Gastroesophageal sphincter (tissue), 4 donors: ENCODE data around the gene MEOX2. TPM values are rescaled to one million over a fixed set of nuclear protein-coding genes. Genes with fewer than 3 reads are reported as not detected.
A peak's percentile ranks its signal among the peaks of the same experiment; 100 is the strongest.

ENCODE experiments used
- ATAC-seq: fragments of 150-250 bp; one replicate; pipeline ENCODE4 v1.9.1; 2016; ENCODE audit warnings: mild to moderate bottlenecking, moderate library complexity
- H3K27ac ChIP-seq, 4 donors: fragments of 200-600 bp; sonication (generic) in 3 of 4; 1 replicate in 3 of 4; 2 replicates in 1 of 4; pipeline ENCODE4 v1.5.1; 2016 to 2019
- H3K27me3 ChIP-seq: fragments of 200-600 bp; sonication (generic); one replicate; pipeline ENCODE4 v1.5.1; 2019
- H3K36me3 ChIP-seq, 2 donors: fragments of 200-600 bp; sonication (generic); one replicate each; pipeline ENCODE4 v1.5.1; 2019; ENCODE audit warnings: control low read depth in 1 of 2
- H3K4me1 ChIP-seq, 3 donors: fragments of 200-600 bp; sonication (generic); 1 replicate in 2 of 3; 2 replicates in 1 of 3; pipeline ENCODE4 v1.5.1; 2016 to 2019; ENCODE audit warnings: control low read depth in 2 of 3
- H3K4me3 ChIP-seq, 2 donors: fragments of 200-600 bp; sonication (generic); one replicate each; pipeline ENCODE4 v1.5.1; 2019; ENCODE audit warnings: mild to moderate bottlenecking in 1 of 2, moderate library complexity in 1 of 2
- H3K9me3 ChIP-seq, 3 donors: fragments of 200-600 bp; sonication (generic); one replicate each; pipeline ENCODE4 v1.5.1; 2017 to 2019; ENCODE audit warnings: control low read depth in 2 of 3
- EP300 ChIP-seq: sonication (generic); formaldehyde crosslinking; IDR thresholded peaks from one replicate; pipeline ENCODE4 v1.6.1; 2017; ENCODE audit warnings: antibody characterized with exemption, mild to moderate bottlenecking
- POLR2A ChIP-seq, 2 donors: fragments of 450-650 bp; IDR thresholded peaks; one replicate each; pipeline ENCODE4 v1.6.1; 2017; ENCODE audit warnings: antibody characterized with exemption in 2 of 2, mild to moderate bottlenecking in 2 of 2, moderate library complexity in 1 of 2
- POLR2AphosphoS5 ChIP-seq: sonication (generic); formaldehyde crosslinking; IDR thresholded peaks from one replicate; pipeline ENCODE4 v1.6.1; 2017; ENCODE audit warnings: antibody characterized with exemption
- WGBS, 2 donors: methylation state at CpG; one replicate each; pipeline ENCODE4 v1.1.5; 2018; ENCODE audit warnings: low coverage in 1 of 2; 5-methylcytosine and 5-hydroxymethylcytosine counted together
- total RNA-seq, 4 donors: library from RNA; depleted of rRNA; stranded (reverse); fragments of >200 nt; gene quantifications; one replicate each; pipeline ENCODE4 v1.1.0, GENCODE V29; 2016
- TF ChIP-seq, protein P1 (sequence below), 4 experiments: fragments of 200-600 bp in 2 of 4; fragments of 450-650 bp in 2 of 4; sonication (generic) in 1 of 4; IDR thresholded peaks; one replicate each; pipeline ENCODE4 v1.5.1; 2017 to 2019; ENCODE audit warnings: antibody characterized with exemption in 4 of 4, mild to moderate bottlenecking in 2 of 4, moderate library complexity in 2 of 4

MEOX2 gene
- total RNA-seq, 4 donors from 2014 or later: 4.5 to 28.7 (median 12.5) TPM

- Histone ChIP-seq H3K4me1 (no peaks in the 10 kb centered on the region), H3K4me3 (no peak overlapping the region), H3K27me3 (peaks cover 18% of the 10 kb centered on the region), H3K9me3 (no peaks in the 10 kb centered on the region), H3K36me3 (no peaks in the 10 kb centered on the region), H3K27ac (peak overlapping the region in 1 of 4 donors; percentile 45)
- 65 to 71% methylated on average over 1 of the region's 1 CpG for WGBS, 2 donors
- ATAC-seq: no peak
- TF ChIP-seq EP300 (no peak), POLR2A (IDR thresholded peaks at IDR 0.05) (no peak), POLR2AphosphoS5 (no peak)
- TF ChIP-seq, protein P1, sequence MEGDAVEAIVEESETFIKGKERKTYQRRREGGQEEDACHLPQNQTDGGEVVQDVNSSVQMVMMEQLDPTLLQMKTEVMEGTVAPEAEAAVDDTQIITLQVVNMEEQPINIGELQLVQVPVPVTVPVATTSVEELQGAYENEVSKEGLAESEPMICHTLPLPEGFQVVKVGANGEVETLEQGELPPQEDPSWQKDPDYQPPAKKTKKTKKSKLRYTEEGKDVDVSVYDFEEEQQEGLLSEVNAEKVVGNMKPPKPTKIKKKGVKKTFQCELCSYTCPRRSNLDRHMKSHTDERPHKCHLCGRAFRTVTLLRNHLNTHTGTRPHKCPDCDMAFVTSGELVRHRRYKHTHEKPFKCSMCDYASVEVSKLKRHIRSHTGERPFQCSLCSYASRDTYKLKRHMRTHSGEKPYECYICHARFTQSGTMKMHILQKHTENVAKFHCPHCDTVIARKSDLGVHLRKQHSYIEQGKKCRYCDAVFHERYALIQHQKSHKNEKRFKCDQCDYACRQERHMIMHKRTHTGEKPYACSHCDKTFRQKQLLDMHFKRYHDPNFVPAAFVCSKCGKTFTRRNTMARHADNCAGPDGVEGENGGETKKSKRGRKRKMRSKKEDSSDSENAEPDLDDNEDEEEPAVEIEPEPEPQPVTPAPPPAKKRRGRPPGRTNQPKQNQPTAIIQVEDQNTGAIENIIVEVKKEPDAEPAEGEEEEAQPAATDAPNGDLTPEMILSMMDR (IDR thresholded peaks at IDR 0.05): no peak
Observed at GRCh38 chr7:15679306-15679705, 7.2 kb downstream of the MEOX2 start.

DNA sequence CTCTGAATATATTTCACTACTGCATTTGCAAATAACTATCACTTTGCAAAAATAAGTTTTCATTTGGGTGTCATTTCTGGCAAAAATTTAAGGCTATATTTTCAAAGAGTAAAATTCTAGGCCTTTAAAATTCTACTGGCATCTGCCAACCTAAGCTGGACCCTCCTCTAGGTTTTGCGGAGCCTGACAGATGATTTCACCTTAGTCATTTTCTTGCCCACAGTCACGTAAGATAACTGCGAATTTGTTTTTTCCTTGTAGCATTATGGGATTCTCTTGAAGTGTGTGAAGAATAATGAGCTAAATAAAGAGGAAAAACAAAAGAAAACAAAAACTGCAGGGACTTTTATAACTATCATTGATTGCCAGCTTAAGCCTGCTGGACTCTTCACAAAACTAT lies 7.8 kb downstream of the MEOX2 start:
- peak overlapping the region in 1 of 2 donors; percentile 9 for H3K4me3 ChIP-seq
- H3K27ac ChIP-seq: peak overlapping the region in 2 of 4 donors; percentile 5 to 45
- no peaks in the 10 kb centered on the region for H3K9me3 ChIP-seq
- no peaks in the 10 kb centered on the region for H3K4me1 ChIP-seq
- H3K27me3 ChIP-seq: peaks cover 11% of the 10 kb centered on the region
- WGBS, 2 donors: 72 to 75% methylated on average over 3 of the region's 3 CpGs
- no peaks in the 10 kb centered on the region for H3K36me3 ChIP-seq
- TF ChIP-seq, protein P1 (IDR thresholded peaks at IDR 0.05): no peak
- no peak for TF ChIP-seq POLR2A (IDR thresholded peaks at IDR 0.05)
- TF ChIP-seq POLR2AphosphoS5: no peak
- TF ChIP-seq EP300: no peak
- ATAC-seq: no peak

- 77 to 84% methylated on average over 2 of the region's 2 CpGs for WGBS, 2 donors
- no peak overlapping the region for H3K4me3 ChIP-seq
- H3K4me1 ChIP-seq: no peaks in the 10 kb centered on the region
- no peak for ATAC-seq
- H3K27me3 ChIP-seq: no peaks in the 10 kb centered on the region
- no peaks in the 10 kb centered on the region for H3K36me3 ChIP-seq
- H3K27ac ChIP-seq: no peak overlapping the region
- H3K9me3 ChIP-seq: no peaks in the 10 kb centered on the region
- TF ChIP-seq POLR2A (IDR thresholded peaks at IDR 0.05): no peak
- TF ChIP-seq POLR2AphosphoS5: no peak
- TF ChIP-seq, protein P1 (IDR thresholded peaks at IDR 0.05): no peak
- no peak for TF ChIP-seq EP300
Observed at GRCh38 chr7:15675379-15675778, 11.1 kb downstream of the MEOX2 start.

GRCh38 chr7:15674586-15674985 lies 11.9 kb downstream of the MEOX2 start:
- Histone ChIP-seq H3K4me3 (no peak overlapping the region), H3K9me3 (no peaks in the 10 kb centered on the region), H3K36me3 (no peaks in the 10 kb centered on the region), H3K4me1 (no peaks in the 10 kb centered on the region), H3K27ac (no peak overlapping the region), H3K27me3 (no peaks in the 10 kb centered on the region)
- TF ChIP-seq, protein P1 (IDR thresholded peaks at IDR 0.05): no peak
- TF ChIP-seq POLR2A (IDR thresholded peaks at IDR 0.05) (no peak), POLR2AphosphoS5 (no peak), EP300 (no peak)
- no peak for ATAC-seq

GRCh38 chr7:15669443-15670090 lies 16.9 kb downstream of the MEOX2 start:
- Histone ChIP-seq H3K9me3 (no peaks in the 10 kb centered on the region), H3K27me3 (no peaks in the 10 kb centered on the region), H3K4me3 (no peak overlapping the region), H3K36me3 (no peaks in the 10 kb centered on the region), H3K4me1 (peaks cover 0 to 2% (median 0%) of the 10 kb centered on the region in 3 donors), H3K27ac (no peak overlapping the region)
- TF ChIP-seq EP300 (no peak), POLR2A (IDR thresholded peaks at IDR 0.05) (no peak), POLR2AphosphoS5 (no peak)
- TF ChIP-seq, protein P1 (IDR thresholded peaks at IDR 0.05): no peak
- 77 to 80% methylated on average over 10 of the region's 10 CpGs for WGBS, 2 donors
- no peak for ATAC-seq
